Measurements from ENCODE around the gene GPR137C.

GRCh38 chr14:52547027-52547426 is 5.6 kb upstream of the GPR137C start:
- TF ChIP-seq CTCF (IDR thresholded peaks at IDR 0.05 in 4 of 5, conservative IDR thresholded peaks at IDR 0.05 in 1 of 5), result no peak
- no peak for TF ChIP-seq POLR2A (IDR thresholded peaks at IDR 0.05)
